ENCODE measurements around the gene SPATA16. TPM values are rescaled to one million over a fixed set of nuclear protein-coding genes. Genes with fewer than 3 reads are reported as not detected.
"Not testable (repeated sequence)": the region's sequence is repeated elsewhere in the genome, so short reads cannot be mapped to it uniquely, and the experiment has no call there.

Gene SPATA16
- total RNA-seq: not detected

- intact Hi-C loops (cut with micrococcal nuclease): no loop called here
- H3K27me3 Mint-ChIP-seq (ENCODE audit: low read depth): no peaks in the 10 kb centered on the region
- no peaks in the 10 kb centered on the region for H3K4me1 Mint-ChIP-seq (ENCODE audit: low read depth)
- no peak for DNase-seq
- no peaks in the 10 kb centered on the region for H3K36me3 Mint-ChIP-seq (ENCODE audit: low read depth)
- CTCF ChIA-PET: no interaction called here
- H3K27ac Mint-ChIP-seq: no peak within 1 kb of the TSS
- H3K4me3 Mint-ChIP-seq: no peak within 1 kb of the TSS
- no peaks in the 10 kb centered on the region for H3K9me3 Mint-ChIP-seq
Measured at GRCh38 chr3:173140986-173141385, at the start of gene SPATA16. TSS of gene SPATA16 (minus strand) at chr3:173141235. CDS start at chr3:173117731, 23,504 bp downstream.

DNA sequence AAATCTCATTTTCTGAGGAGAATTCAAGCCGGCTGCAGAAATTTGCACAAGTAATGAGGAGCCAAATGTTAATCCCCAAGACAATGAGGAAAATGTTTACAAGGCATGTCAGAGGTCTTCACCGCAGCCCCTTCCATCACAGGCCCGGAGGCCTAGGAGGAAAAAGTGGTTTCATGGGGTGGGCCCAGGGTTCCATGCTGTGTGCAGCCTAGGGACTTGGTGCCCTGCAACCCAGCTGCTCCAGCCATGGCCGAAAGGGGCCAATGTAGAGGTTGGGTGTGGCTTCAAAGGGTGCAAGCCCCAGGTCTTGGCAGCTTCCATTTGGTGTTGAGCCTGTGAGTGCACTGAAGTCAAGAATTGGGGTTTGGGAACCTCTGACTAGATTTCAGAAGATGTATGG lies 42.0 kb upstream of the SPATA16 start:
- H3K9me3 Mint-ChIP-seq; H3K27me3 Mint-ChIP-seq (ENCODE audit: low read depth); intact Hi-C loops (cut with micrococcal nuclease); H3K36me3 Mint-ChIP-seq (ENCODE audit: low read depth); CTCF ChIA-PET; H3K4me3 Mint-ChIP-seq; H3K4me1 Mint-ChIP-seq (ENCODE audit: low read depth); DNase-seq; H3K27ac Mint-ChIP-seq: not testable (repeated sequence)

DNA sequence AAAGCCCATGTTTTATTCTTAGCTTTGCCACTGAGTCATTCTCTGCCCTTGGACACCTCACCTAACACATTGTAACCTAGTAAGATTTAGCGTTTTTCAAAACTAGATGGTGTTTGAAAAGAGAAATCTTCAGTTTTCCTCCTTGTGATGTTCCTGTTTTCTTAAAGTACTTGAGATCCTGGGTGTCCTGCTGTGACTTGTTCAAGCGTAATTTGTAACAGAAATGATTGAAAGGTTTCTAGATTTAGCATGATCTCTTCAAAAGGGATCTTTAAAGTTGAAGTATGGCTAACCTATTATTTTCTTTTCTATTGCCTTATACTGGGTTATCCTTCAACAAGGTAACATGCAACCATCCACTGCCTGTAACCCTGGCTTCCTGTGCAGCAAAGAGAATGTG lies 32.6 kb upstream of the SPATA16 start:
- no peaks in the 10 kb centered on the region for H3K4me1 Mint-ChIP-seq (ENCODE audit: low read depth)
- DNase-seq: no peak
- intact Hi-C loops (cut with micrococcal nuclease): no loop called here
- no peaks in the 10 kb centered on the region for H3K9me3 Mint-ChIP-seq
- no peaks in the 10 kb centered on the region for H3K27me3 Mint-ChIP-seq (ENCODE audit: low read depth)
- CTCF ChIA-PET: no interaction called here
- no peak overlapping the region for H3K27ac Mint-ChIP-seq
- no peaks in the 10 kb centered on the region for H3K36me3 Mint-ChIP-seq (ENCODE audit: low read depth)
- H3K4me3 Mint-ChIP-seq: no peak overlapping the region

GRCh38 chr3:173159139-173159538 lies 18.1 kb upstream of the SPATA16 start:
- H3K27ac Mint-ChIP-seq; H3K4me3 Mint-ChIP-seq; H3K36me3 Mint-ChIP-seq (ENCODE audit: low read depth); DNase-seq; H3K9me3 Mint-ChIP-seq; H3K4me1 Mint-ChIP-seq (ENCODE audit: low read depth); CTCF ChIA-PET; intact Hi-C loops (cut with micrococcal nuclease); H3K27me3 Mint-ChIP-seq (ENCODE audit: low read depth): not testable (repeated sequence)

DNA sequence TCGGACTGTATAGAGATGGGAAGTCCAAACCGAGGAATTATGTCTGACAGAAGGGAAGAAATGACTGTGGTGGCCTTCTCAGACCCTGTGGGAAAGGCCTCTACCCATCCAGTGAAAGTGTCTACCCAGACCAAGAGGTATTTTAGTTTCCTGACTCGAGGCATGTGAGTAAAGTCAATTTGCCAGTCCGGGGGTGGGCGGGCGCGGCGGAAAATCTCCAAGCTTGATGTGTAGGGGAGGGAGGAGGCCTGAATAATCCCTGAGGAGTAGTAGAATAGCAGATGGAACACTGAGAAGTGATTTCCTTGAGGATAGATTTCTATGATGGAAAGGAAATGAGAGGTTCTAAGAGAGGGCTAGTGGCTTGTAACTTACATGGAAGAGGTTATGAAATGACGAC lies 15.5 kb upstream of the SPATA16 start:
- H3K9me3 Mint-ChIP-seq; DNase-seq; CTCF ChIA-PET; H3K27ac Mint-ChIP-seq; H3K4me3 Mint-ChIP-seq; intact Hi-C loops (cut with micrococcal nuclease); H3K27me3 Mint-ChIP-seq (ENCODE audit: low read depth); H3K36me3 Mint-ChIP-seq (ENCODE audit: low read depth); H3K4me1 Mint-ChIP-seq (ENCODE audit: low read depth): not testable (repeated sequence)

DNA sequence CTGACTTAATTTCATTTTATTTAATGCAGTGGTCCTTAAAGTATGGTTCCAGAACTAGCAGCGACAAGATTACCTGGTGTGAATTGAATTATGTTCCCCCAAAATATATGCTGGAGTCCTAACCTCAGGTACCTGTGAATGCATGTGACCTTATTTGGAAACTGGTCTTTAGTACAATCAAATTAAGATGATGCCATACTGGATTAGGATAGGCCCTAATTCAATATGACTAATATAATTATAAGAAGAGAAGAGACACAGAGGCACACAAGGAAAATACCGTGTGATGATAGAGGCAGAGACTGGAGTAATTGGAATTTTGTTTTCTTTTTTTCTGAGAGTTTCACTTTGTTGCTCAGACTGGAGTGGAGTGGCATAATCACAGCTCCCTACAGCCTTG lies 12.6 kb upstream of the SPATA16 start:
- no peaks in the 10 kb centered on the region for H3K27me3 Mint-ChIP-seq (ENCODE audit: low read depth)
- CTCF ChIA-PET: no interaction called here
- DNase-seq: no peak
- no peaks in the 10 kb centered on the region for H3K9me3 Mint-ChIP-seq
- intact Hi-C loops (cut with micrococcal nuclease): no loop called here
- no peak overlapping the region for H3K4me3 Mint-ChIP-seq
- no peak overlapping the region for H3K27ac Mint-ChIP-seq
- H3K4me1 Mint-ChIP-seq (ENCODE audit: low read depth): no peaks in the 10 kb centered on the region
- H3K36me3 Mint-ChIP-seq (ENCODE audit: low read depth): no peaks in the 10 kb centered on the region

- CTCF ChIA-PET: no interaction called here
- no peaks in the 10 kb centered on the region for H3K4me1 Mint-ChIP-seq (ENCODE audit: low read depth)
- H3K36me3 Mint-ChIP-seq (ENCODE audit: low read depth): no peaks in the 10 kb centered on the region
- DNase-seq: no peak
- no peak overlapping the region for H3K4me3 Mint-ChIP-seq
- intact Hi-C loops (cut with micrococcal nuclease): no loop called here
- no peak overlapping the region for H3K27ac Mint-ChIP-seq
- no peaks in the 10 kb centered on the region for H3K27me3 Mint-ChIP-seq (ENCODE audit: low read depth)
- no peaks in the 10 kb centered on the region for H3K9me3 Mint-ChIP-seq
Measured at GRCh38 chr3:173139420-173139819, 1.6 kb downstream of the SPATA16 start.

DNA sequence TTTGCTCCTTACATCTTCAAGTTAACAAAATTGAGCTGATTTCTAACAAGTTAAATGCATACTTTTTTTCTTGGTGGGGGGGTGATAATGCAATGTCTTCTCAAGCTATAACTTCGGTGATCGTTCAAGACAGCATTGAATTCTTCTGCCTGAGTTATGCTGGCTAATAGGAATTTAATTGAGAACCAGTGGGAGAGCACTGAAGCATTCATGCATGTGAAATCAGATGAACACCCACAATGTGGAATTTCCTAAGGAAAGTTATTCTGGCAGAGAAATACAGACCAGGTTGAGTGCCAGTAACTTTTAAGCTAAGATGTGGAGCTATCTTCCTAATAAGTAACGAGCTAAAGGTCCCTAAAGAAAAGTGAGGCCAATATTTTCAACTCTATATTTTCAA lies 3.0 kb downstream of the SPATA16 start:
- intact Hi-C loops (cut with micrococcal nuclease): no loop called here
- CTCF ChIA-PET: no interaction called here
- H3K4me1 Mint-ChIP-seq (ENCODE audit: low read depth): no peaks in the 10 kb centered on the region
- H3K9me3 Mint-ChIP-seq: no peaks in the 10 kb centered on the region
- H3K27ac Mint-ChIP-seq: no peak overlapping the region
- no peaks in the 10 kb centered on the region for H3K27me3 Mint-ChIP-seq (ENCODE audit: low read depth)
- DNase-seq: no peak
- no peaks in the 10 kb centered on the region for H3K36me3 Mint-ChIP-seq (ENCODE audit: low read depth)
- H3K4me3 Mint-ChIP-seq: no peak overlapping the region

- DNase-seq: no peak
- H3K27me3 Mint-ChIP-seq (ENCODE audit: low read depth): no peaks in the 10 kb centered on the region
- no peaks in the 10 kb centered on the region for H3K9me3 Mint-ChIP-seq
- no peak overlapping the region for H3K27ac Mint-ChIP-seq
- no peaks in the 10 kb centered on the region for H3K4me1 Mint-ChIP-seq (ENCODE audit: low read depth)
- H3K4me3 Mint-ChIP-seq: no peak overlapping the region
- no peaks in the 10 kb centered on the region for H3K36me3 Mint-ChIP-seq (ENCODE audit: low read depth)
- CTCF ChIA-PET: no interaction called here
- intact Hi-C loops (cut with micrococcal nuclease): no loop called here
Measured at GRCh38 chr3:173135059-173135458, 6.0 kb downstream of the SPATA16 start.

- Mint-ChIP-seq H3K4me3 (no peak overlapping the region), H3K27me3 (ENCODE audit: low read depth) (no peaks in the 10 kb centered on the region), H3K9me3 (peaks cover 1% of the 10 kb centered on the region), H3K4me1 (ENCODE audit: low read depth) (no peaks in the 10 kb centered on the region), H3K36me3 (ENCODE audit: low read depth) (no peaks in the 10 kb centered on the region), H3K27ac (no peak overlapping the region)
- CTCF ChIA-PET: no interaction called here
- intact Hi-C loops (cut with micrococcal nuclease): no loop called here
- DNase-seq: no peak
Measured at GRCh38 chr3:173128633-173129032, 12.4 kb downstream of the SPATA16 start.

DNA sequence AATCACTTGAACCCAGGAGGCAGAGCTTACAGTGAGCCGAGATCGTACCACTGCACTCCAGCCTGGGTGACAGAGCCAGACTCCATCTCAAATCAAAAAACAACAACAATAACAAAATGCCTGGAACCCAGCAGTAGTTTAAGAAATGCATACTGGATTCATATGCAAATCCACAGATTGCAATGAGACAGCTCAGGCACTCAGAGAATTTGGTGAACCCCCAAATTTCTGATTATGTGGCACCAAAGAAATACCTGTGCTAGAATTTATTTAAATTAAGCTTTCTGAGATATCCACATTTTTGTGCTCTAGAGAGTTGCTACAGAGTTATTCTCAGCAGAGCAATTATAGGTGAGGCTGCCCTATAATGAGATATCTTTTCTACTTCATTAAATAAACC lies 29.7 kb downstream of the SPATA16 start:
- H3K4me3 Mint-ChIP-seq: no peak overlapping the region
- CTCF ChIA-PET: interaction anchor here (0.6 kb wide), 2 partner anchors 11 to 101 kb away, joined by 3 read pairs; no protein-coding TSS in a partner anchor
- no peaks in the 10 kb centered on the region for H3K9me3 Mint-ChIP-seq
- DNase-seq: no peak
- no peaks in the 10 kb centered on the region for H3K27me3 Mint-ChIP-seq (ENCODE audit: low read depth)
- intact Hi-C loops (cut with micrococcal nuclease): no loop called here
- H3K27ac Mint-ChIP-seq: no peak overlapping the region
- H3K36me3 Mint-ChIP-seq (ENCODE audit: low read depth): no peaks in the 10 kb centered on the region
- H3K4me1 Mint-ChIP-seq (ENCODE audit: low read depth): no peaks in the 10 kb centered on the region

GRCh38 chr3:173109143-173109542 lies 31.9 kb downstream of the SPATA16 start:
- intact Hi-C loops (cut with micrococcal nuclease): no loop called here

DNA sequence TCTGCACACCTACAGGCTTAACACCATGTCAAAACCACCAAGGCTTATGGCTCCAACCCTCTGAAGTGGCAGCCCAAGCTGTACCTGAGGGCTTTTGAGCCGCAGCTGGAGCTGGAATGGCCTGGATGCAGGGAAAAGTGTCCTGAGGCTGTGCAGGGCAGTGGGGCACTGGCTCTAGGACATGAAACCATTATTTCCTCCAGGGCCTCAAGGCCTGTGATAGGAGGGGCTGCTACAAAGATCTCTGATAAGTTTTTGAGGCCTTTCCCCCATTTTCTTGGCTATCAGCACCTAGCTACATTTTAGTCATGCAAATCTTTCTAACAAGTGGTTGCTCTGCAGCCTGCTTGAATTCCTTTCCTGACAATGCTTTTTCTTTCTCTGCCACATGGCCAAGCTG lies 37.6 kb downstream of the SPATA16 start:
- CTCF ChIA-PET: no interaction called here
- H3K9me3 Mint-ChIP-seq: peaks cover 2% of the 10 kb centered on the region
- H3K27me3 Mint-ChIP-seq (ENCODE audit: low read depth): no peaks in the 10 kb centered on the region
- no peaks in the 10 kb centered on the region for H3K4me1 Mint-ChIP-seq (ENCODE audit: low read depth)
- no peak for DNase-seq
- no peaks in the 10 kb centered on the region for H3K36me3 Mint-ChIP-seq (ENCODE audit: low read depth)
- no peak overlapping the region for H3K27ac Mint-ChIP-seq
- H3K4me3 Mint-ChIP-seq: no peak overlapping the region
- intact Hi-C loops (cut with micrococcal nuclease): no loop called here

More at GRCh38 chr3:173109143-173109542, 31.9 kb downstream of the SPATA16 start:
- CTCF ChIA-PET: no interaction called here
- Mint-ChIP-seq H3K27me3 (ENCODE audit: low read depth) (no peaks in the 10 kb centered on the region), H3K36me3 (ENCODE audit: low read depth) (no peaks in the 10 kb centered on the region), H3K9me3 (peaks cover 2% of the 10 kb centered on the region), H3K4me1 (ENCODE audit: low read depth) (no peaks in the 10 kb centered on the region), H3K27ac (no peak overlapping the region), H3K4me3 (no peak overlapping the region)
- no peak for DNase-seq

DNA sequence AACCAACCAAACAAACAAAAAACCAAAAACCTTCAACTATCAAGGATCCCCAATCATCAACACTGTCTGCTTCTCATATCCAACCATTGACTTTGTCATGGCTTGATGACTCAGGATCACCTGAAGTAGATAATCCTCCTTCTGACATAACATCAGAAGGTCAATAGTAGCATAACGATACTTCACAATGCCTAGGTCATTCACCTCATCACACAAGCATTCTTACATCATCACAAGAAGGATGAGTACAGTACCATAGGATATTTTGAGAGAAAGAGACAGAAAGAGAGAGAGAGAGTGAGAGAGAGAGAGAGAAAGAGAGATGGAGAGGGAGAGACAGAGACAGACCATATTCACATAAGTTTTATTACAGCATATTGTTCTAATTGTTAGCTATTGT lies 42.1 kb downstream of the SPATA16 start:
- H3K4me1 Mint-ChIP-seq (ENCODE audit: low read depth): no peaks in the 10 kb centered on the region
- H3K36me3 Mint-ChIP-seq (ENCODE audit: low read depth): no peaks in the 10 kb centered on the region
- H3K27ac Mint-ChIP-seq: no peak overlapping the region
- no peaks in the 10 kb centered on the region for H3K27me3 Mint-ChIP-seq (ENCODE audit: low read depth)
- no peak overlapping the region for H3K4me3 Mint-ChIP-seq
- H3K9me3 Mint-ChIP-seq: no peaks in the 10 kb centered on the region
- CTCF ChIA-PET: no interaction called here
- DNase-seq: no peak
- intact Hi-C loops (cut with micrococcal nuclease): loop anchor here (10.0 kb wide), 1 partner anchor 214 kb away; no protein-coding TSS in a partner anchor
